GM10248 (cell line): ENCODE measurements around the gene SLC35F3.
A peak's percentile ranks its signal among the peaks of the same experiment; 100 is the strongest.

Experiments
- CTCF ChIA-PET: fragments of 300-600 bp; sonication (Branson Sonifier 250); formaldehyde crosslinking; extraction: SDS; loops from one replicate; lab custom pipeline; 2021; ENCODE audit warnings: antibody characterized with exemption; lab: Yijun Ruan, JAX
- POLR2A ChIA-PET: fragments of 350-650 bp; sonication (Branson Sonifier 250); formaldehyde crosslinking; extraction: SDS; loops from one replicate; lab custom pipeline; 2020; ENCODE audit warnings: antibody characterized with exemption; lab: Yijun Ruan, JAX
- DNase-seq: peaks from one replicate; pipeline ENCODE4 v3.0.0; 2012; ENCODE audit errors: extremely low spot score
- TF ChIP-seq, protein P1 (sequence below): IDR thresholded peaks from 2 replicates; pipeline ENCODE4 v1.5.1; 2012; ENCODE audit warnings: mild to moderate bottlenecking, low read depth; ENCODE audit errors: extremely low read depth, missing control alignments, control extremely low read depth

The SLC35F3 gene

DNA sequence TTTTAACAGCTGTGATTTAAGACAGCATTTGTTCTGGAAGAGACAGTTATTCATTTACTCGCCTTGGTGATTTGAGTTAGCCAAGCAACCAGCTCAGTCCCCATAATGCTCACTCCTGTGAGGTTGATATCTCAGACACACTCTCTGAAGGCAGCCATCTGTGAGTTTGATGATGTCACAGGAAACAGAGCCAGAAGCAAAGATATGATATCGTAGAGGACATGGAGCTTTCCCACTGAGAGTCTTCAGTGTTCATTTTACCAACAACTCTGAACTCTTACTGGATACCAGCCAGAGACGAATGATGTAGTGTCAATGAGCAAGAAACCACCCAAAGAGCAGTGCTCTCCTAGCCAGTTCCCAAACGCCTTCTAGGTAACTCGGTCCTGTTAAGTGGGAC is 219.4 kb downstream of the SLC35F3 start:
- CTCF ChIA-PET = interaction anchor here (1.0 to 3.0 kb wide), 7 partner anchors 9 to 203 kb away, joined by 3 to 24 read pairs (median 5); no protein-coding TSS in a partner anchor
- POLR2A ChIA-PET = no interaction called here

DNA sequence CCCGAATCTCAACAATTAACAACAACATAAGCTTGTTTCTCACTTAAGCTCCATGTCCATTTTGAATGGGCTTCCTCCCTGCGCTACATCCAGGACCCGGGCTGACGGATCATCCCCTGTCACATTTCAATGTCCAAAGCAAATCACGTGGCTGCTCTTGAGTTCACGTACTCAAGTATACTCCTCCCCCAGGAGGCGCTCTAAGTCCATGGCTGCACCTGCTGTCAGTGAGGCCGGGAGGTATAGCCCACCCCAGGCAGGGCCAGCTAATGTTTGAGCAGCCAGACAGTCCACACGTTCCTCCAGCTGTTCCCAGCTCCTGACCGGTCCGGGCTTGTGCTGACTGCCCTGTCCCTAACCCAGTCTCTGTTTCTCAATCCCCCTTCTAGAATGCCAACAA is 220.8 kb downstream of the SLC35F3 start:
- DNase-seq = peak; percentile 32
- ChIA-PET POLR2A (no interaction called here), CTCF (interaction anchor here (1.0 to 3.0 kb wide), 7 partner anchors 10 to 202 kb away, joined by 3 to 24 read pairs (median 5); no protein-coding TSS in a partner anchor)
- TF ChIP-seq, protein P1, sequence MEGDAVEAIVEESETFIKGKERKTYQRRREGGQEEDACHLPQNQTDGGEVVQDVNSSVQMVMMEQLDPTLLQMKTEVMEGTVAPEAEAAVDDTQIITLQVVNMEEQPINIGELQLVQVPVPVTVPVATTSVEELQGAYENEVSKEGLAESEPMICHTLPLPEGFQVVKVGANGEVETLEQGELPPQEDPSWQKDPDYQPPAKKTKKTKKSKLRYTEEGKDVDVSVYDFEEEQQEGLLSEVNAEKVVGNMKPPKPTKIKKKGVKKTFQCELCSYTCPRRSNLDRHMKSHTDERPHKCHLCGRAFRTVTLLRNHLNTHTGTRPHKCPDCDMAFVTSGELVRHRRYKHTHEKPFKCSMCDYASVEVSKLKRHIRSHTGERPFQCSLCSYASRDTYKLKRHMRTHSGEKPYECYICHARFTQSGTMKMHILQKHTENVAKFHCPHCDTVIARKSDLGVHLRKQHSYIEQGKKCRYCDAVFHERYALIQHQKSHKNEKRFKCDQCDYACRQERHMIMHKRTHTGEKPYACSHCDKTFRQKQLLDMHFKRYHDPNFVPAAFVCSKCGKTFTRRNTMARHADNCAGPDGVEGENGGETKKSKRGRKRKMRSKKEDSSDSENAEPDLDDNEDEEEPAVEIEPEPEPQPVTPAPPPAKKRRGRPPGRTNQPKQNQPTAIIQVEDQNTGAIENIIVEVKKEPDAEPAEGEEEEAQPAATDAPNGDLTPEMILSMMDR = no peak

More for the DNA sequence above, 219.4 kb downstream of the SLC35F3 start:
- DNase-seq = no peak
- TF ChIP-seq, protein P1 = no peak

DNA sequence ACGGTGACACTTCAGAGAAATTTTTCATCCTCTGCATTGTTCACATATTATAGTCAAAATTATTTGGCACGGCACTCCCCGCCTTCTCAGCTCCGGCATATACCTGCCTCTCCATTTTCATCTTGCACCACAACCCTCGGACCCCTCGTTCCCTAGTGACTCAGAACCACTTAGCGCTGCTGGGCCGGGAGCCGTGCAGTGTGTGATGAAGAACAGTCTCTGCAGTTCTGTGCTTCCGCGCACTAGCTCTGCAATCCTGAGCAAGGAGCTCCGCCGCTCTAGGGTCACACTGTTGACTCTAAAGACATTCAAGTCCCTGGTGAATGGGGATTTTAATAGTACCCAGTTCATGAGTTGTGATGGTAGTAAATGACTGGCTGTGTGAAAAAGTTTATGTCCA is 221.2 kb downstream of the SLC35F3 start:
- TF ChIP-seq, protein P1 = no peak
- CTCF ChIA-PET = interaction anchor here (1.0 to 3.0 kb wide), 6 partner anchors 9 to 201 kb away, joined by 3 to 16 read pairs (median 4); no protein-coding TSS in a partner anchor
- POLR2A ChIA-PET = no interaction called here
- DNase-seq = no peak

DNA sequence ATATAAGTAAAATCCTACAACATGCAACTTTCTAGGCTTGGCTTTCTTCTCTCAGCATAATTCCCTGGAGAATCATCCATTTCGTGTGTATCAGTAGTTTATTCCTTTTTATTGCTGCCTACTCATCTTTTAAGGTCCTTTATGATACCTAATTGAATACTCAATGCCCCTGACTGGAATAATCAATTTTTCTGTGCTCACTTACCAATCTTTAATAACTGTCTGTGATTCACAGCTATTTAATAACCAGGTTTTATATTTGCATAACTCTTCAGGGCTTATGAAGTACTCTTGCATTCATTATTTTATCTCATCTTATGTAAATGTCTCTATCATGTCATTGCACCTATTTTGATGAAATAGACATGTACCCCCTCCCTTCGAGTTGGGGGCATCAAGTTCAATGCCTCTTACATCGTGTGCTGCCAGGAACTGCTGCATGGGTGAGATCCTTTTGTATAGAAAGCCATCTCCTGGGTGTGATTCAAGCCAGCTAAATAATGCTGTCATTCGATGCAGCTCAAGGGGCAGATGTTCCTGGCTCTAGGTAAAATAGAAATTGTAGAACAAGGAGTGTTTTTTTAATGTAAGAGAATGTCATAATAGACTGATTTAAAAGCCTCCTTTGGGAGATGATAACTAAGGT is 222.7 kb downstream of the SLC35F3 start:
- TF ChIP-seq, protein P1 = no peak
- DNase-seq = no peak
- ChIA-PET CTCF (interaction anchor here (0.9 to 2.0 kb wide), 4 partner anchors 10 to 27 kb away, joined by 3 to 4 read pairs (median 3); no protein-coding TSS in a partner anchor), POLR2A (no interaction called here)

DNA sequence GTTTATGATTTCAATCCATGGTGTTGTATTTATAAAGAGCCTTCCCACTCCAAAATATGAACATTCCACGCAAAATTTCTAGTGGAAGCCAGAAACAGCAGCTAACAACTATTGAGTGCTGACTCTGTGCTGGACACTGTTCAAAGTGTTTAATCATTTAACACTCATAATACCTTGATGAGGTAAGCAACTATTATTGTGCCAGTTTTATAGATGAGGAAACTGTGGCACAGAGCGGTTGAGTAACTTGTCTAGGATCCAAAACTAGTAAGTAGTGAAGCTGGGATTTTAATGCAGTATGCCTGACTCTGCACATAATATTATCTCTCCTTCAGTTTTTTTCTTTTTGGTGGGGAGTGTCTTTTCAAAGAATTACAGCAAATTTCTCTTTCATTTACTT is 228.3 kb downstream of the SLC35F3 start:
- DNase-seq = no peak
- TF ChIP-seq, protein P1 = no peak
- CTCF ChIA-PET = interaction anchor here (1.3 kb wide), 1 partner anchor 14 kb away, joined by 4 read pairs; no protein-coding TSS in a partner anchor
- POLR2A ChIA-PET = no interaction called here

DNA sequence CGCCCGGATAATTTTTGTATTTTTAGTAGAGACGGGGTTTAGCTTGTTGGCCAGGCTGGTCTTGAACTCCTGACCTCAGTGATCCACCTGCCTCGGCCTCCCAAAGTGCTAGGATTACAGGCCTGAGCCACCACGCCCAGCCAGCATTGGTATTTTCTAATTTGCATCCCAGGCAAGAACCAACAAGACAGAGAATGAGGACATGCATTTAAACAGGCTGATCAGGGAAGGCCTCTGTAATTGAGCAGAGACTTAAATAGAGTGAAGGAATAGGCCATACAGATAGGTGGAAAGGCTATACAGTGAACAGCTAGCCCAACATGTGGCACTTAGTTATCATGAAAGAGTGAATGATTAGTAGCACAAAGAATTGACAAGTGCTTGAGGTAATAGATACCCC is 230.4 kb downstream of the SLC35F3 start:
- POLR2A ChIA-PET = no interaction called here
- DNase-seq = no peak
- TF ChIP-seq, protein P1 = no peak
- CTCF ChIA-PET = interaction anchor here (1.9 to 2.7 kb wide), 2 partner anchors 10 to 19 kb away, joined by 6 to 7 read pairs; no protein-coding TSS in a partner anchor
